Skeletal muscle satellite cell (primary cell): ENCODE results near the gene MLIP.
A peak's percentile ranks its signal among the peaks of the same experiment; 100 is the strongest.

ENCODE experiments used
- H3K27me3 ChIP-seq: 2 replicates; pipeline ENCODE4 v1.7.0; 2013; ENCODE audit warnings: low read length; ENCODE audit not compliant: control insufficient read depth, insufficient read depth
- H3K36me3 ChIP-seq: 2 replicates; pipeline ENCODE4 v1.7.0; 2013; ENCODE audit warnings: mild to moderate bottlenecking, control low read depth, low read length; ENCODE audit not compliant: insufficient read depth
- H3K4me1 ChIP-seq: 2 replicates; pipeline ENCODE4 v1.7.0; 2013; ENCODE audit warnings: low read length; ENCODE audit not compliant: control insufficient read depth, insufficient read depth
- H3K4me2 ChIP-seq: 2 replicates; pipeline ENCODE4 v1.7.0; 2013; ENCODE audit warnings: mild to moderate bottlenecking, low read length
- H3K4me3 ChIP-seq: 2 replicates; pipeline ENCODE4 v1.7.0; 2013; ENCODE audit warnings: low read length
- H3K9ac ChIP-seq: 2 replicates; pipeline ENCODE4 v1.7.0; 2013; ENCODE audit warnings: mild to moderate bottlenecking, low read depth, low read length, moderate library complexity
- H3K9me3 ChIP-seq: replicated peaks from 2 replicates; pipeline ENCODE4 v1.7.0; 2013; ENCODE audit warnings: mild to moderate bottlenecking, control low read depth, low read length

MLIP gene

DNA sequence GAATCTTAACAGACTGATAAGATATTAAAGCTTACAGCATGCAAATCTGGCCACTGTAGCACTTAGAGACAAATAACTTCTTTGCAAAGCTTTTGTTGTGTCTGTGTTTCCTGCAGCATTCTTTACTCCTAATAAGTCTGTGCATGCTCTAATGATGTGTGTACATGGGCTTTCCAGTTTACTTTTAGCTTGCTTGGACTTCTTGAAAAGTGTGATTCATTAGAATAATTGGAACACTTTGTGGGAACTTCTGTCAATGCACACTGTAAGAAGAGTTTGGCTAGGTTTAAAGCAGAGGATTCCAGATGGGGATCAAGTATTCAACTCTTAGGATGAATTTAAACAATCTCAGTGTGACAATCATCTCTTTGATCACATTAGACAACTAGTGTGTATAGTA, 174.9 kb downstream of the MLIP start:
- H3K4me1 ChIP-seq = peaks cover 46% of the 10 kb centered on the region
- H3K4me3 ChIP-seq = no peak overlapping the region
- no peak overlapping the region for H3K9ac ChIP-seq
- H3K9me3 ChIP-seq = no peaks in the 10 kb centered on the region
- H3K4me2 ChIP-seq = no peak overlapping the region
- no peaks in the 10 kb centered on the region for H3K27me3 ChIP-seq
- no peaks in the 10 kb centered on the region for H3K36me3 ChIP-seq

- no peak overlapping the region for H3K4me2 ChIP-seq
- no peak overlapping the region for H3K4me3 ChIP-seq
- no peaks in the 10 kb centered on the region for H3K36me3 ChIP-seq
- H3K4me1 ChIP-seq = peaks cover 35% of the 10 kb centered on the region
- no peaks in the 10 kb centered on the region for H3K9me3 ChIP-seq
- H3K27me3 ChIP-seq = no peaks in the 10 kb centered on the region
- no peak overlapping the region for H3K9ac ChIP-seq
Measured at GRCh38 chr6:54288474-54288873, 177.2 kb downstream of the MLIP start.

DNA sequence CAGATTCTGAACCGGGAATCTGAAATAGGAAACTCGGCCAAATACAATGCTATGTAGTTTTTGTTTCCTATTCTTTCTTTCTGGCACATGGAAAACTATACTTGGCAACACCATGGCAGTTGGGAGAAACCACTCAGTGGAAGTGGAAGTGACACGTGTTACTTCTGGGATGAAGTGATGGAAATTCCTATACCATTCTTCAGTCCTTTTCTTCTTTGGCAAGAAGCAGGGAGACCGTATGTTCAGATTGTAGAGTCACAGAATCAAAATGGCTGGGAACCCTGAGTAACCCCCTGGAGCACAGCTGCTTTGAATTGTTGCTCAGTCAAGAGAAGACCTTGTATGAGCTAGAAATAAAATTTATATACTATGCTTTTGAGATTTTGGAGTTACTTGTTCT, 178.2 kb downstream of the MLIP start:
- Histone ChIP-seq H3K36me3 (no peaks in the 10 kb centered on the region), H3K4me2 (no peak overlapping the region), H3K4me1 (peaks cover 25% of the 10 kb centered on the region), H3K27me3 (no peaks in the 10 kb centered on the region), H3K9me3 (no peaks in the 10 kb centered on the region), H3K9ac (no peak overlapping the region), H3K4me3 (no peak overlapping the region)

GRCh38 chr6:54291146-54291545, 179.9 kb downstream of the MLIP start:
- Histone ChIP-seq H3K9ac (peak overlapping the region; percentile 3), H3K4me1 (peaks cover 23% of the 10 kb centered on the region), H3K36me3 (no peaks in the 10 kb centered on the region), H3K9me3 (no peaks in the 10 kb centered on the region), H3K27me3 (no peaks in the 10 kb centered on the region), H3K4me3 (no peak overlapping the region), H3K4me2 (no peak overlapping the region)

DNA sequence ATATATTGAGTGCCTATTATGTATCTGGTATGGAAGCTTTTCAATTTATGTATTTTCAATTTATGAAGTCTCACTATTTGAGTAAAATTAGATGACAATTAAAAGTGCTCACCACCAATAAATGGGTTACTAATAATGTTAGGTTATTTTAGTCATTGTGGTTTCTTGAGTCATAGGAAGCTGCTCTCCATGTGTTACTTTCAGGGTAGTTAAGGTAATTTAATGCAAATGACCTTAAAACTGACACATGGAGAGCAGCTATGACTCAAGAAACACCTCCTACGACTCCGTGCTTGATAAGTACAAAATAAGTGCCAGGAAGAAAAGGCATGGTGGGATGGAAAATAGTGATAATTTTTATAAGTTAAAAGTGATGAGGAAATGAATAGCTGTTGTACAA, 180.5 kb downstream of the MLIP start:
- no peaks in the 10 kb centered on the region for H3K27me3 ChIP-seq
- no peaks in the 10 kb centered on the region for H3K36me3 ChIP-seq
- peak overlapping the region; percentile 3 for H3K9ac ChIP-seq
- H3K9me3 ChIP-seq = no peaks in the 10 kb centered on the region
- peak overlapping the region; percentile 23 for H3K4me2 ChIP-seq
- H3K4me1 ChIP-seq = peaks cover 23% of the 10 kb centered on the region
- no peak overlapping the region for H3K4me3 ChIP-seq

DNA sequence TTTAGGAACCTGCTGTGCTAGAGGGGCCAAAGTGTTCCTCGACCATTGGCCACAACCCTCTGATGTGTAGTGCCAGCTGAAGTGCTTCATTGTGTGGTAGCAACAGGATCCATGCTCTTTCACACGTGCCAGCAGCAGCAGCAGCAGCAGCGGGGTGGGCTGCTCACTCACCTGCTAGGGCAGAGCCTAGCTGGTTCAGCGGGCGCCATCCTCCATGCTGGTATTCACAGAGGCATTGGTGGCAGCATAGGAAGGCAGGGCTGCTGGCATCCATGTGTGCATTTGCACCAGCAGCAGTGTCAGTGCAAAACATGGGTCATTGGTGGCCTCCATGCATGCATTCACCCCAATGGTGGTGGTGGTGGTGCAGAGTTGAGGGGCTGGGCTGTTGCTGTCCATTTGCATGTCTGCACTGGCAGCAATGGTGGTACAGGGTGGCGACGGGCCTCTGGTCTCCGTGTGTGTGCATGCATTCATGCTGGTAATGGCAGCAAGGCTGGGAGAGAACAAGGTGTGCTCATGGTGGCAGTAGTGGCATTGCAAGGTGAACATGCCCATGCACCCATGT, 183.8 kb downstream of the MLIP start:
- Histone ChIP-seq H3K36me3 (no peaks in the 10 kb centered on the region), H3K9ac (no peak overlapping the region), H3K4me2 (no peak overlapping the region), H3K4me1 (peaks cover 18% of the 10 kb centered on the region), H3K27me3 (no peaks in the 10 kb centered on the region), H3K4me3 (no peak overlapping the region), H3K9me3 (no peaks in the 10 kb centered on the region)

GRCh38 chr6:54299542-54300269, 188.5 kb downstream of the MLIP start:
- H3K36me3 ChIP-seq = no peaks in the 10 kb centered on the region

GRCh38 chr6:54301770-54302169, 190.5 kb downstream of the MLIP start:
- Histone ChIP-seq H3K36me3 (no peaks in the 10 kb centered on the region), H3K9ac (no peak overlapping the region), H3K4me1 (no peaks in the 10 kb centered on the region), H3K4me2 (no peak overlapping the region), H3K27me3 (no peaks in the 10 kb centered on the region), H3K4me3 (no peak overlapping the region), H3K9me3 (no peaks in the 10 kb centered on the region)

More at GRCh38 chr6:54299542-54300269, 188.5 kb downstream of the MLIP start:
- H3K27me3 ChIP-seq = no peaks in the 10 kb centered on the region
- no peak overlapping the region for H3K4me2 ChIP-seq
- H3K4me1 ChIP-seq = no peaks in the 10 kb centered on the region
- H3K9me3 ChIP-seq = no peaks in the 10 kb centered on the region
- no peak overlapping the region for H3K9ac ChIP-seq
- H3K4me3 ChIP-seq = no peak overlapping the region

GRCh38 chr6:54307439-54307910, 196.2 kb downstream of the MLIP start:
- H3K36me3 ChIP-seq = no peaks in the 10 kb centered on the region
- no peaks in the 10 kb centered on the region for H3K9me3 ChIP-seq
- H3K4me3 ChIP-seq = no peak overlapping the region
- no peak overlapping the region for H3K9ac ChIP-seq
- H3K4me2 ChIP-seq = no peak overlapping the region
- H3K27me3 ChIP-seq = no peaks in the 10 kb centered on the region
- no peaks in the 10 kb centered on the region for H3K4me1 ChIP-seq

- H3K4me2 ChIP-seq = no peak within 1 kb of the TSS
- no peaks in the 10 kb centered on the region for H3K36me3 ChIP-seq
- no peak within 1 kb of the TSS for H3K9ac ChIP-seq
- no peaks in the 10 kb centered on the region for H3K9me3 ChIP-seq
- H3K4me3 ChIP-seq = no peak within 1 kb of the TSS
- H3K4me1 ChIP-seq = no peaks in the 10 kb centered on the region
- H3K27me3 ChIP-seq = no peaks in the 10 kb centered on the region
Measured at GRCh38 chr6:54308289-54308985, 197.2 kb downstream of the MLIP start, which contains the start of gene TINAG. Gene TINAG, plus strand, starts transcription at chr6:54308441. Its CDS starts 110 bp downstream, at chr6:54308551.

DNA sequence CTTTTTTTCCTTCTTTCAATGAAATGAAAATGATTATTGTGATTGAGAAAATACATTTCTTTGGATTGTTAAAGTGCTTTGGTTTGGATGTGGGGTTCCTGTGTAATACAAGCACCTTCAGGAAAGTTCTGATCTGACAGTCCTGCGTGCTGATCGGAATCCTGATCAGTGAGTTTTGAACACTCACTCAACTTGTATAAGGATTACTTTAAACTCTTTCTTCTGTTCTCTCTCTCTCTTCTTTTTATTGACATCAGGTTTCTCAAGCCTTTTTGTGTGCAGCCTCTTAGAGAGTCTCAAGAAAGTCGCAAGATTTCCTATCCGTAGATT, 197.7 kb downstream of the MLIP start:
- Histone ChIP-seq H3K4me1 (no peaks in the 10 kb centered on the region), H3K36me3 (no peaks in the 10 kb centered on the region), H3K27me3 (no peaks in the 10 kb centered on the region), H3K9ac (no peak overlapping the region), H3K9me3 (no peaks in the 10 kb centered on the region), H3K4me3 (no peak overlapping the region), H3K4me2 (no peak overlapping the region)
